HepG2 (cell line): Measurements from ENCODE around the gene SUPT6H. TPM values are rescaled to one million over a fixed set of nuclear protein-coding genes. Genes with fewer than 3 reads are reported as not detected.

Source experiments
- ARNT2 ChIP-seq: sonication (generic); formaldehyde crosslinking; IDR thresholded peaks from 2 replicates; pipeline ENCODE4 v1.8.0; 2022; ENCODE audit warnings: mild to moderate bottlenecking, low read depth, missing genetic modification reagents, moderate library complexity
- CCDC6 ChIP-seq: sonication (generic); formaldehyde crosslinking; IDR thresholded peaks from 2 replicates; pipeline ENCODE4 v1.8.1; 2022; ENCODE audit warnings: mild to moderate bottlenecking, missing genetic modification reagents, moderate library complexity
- DNMT3B ChIP-seq: conservative IDR thresholded peaks from 2 replicates; pipeline ENCODE4 v1.6.1; 2016; ENCODE audit warnings: missing biosample characterization, control low read depth
- HDAC1 ChIP-seq: sonication (generic); formaldehyde crosslinking; IDR thresholded peaks from 2 replicates; pipeline ENCODE4 v1.5.1; 2020; ENCODE audit warnings: mild to moderate bottlenecking, missing genetic modification reagents
- MED1 ChIP-seq: sonication (generic); formaldehyde crosslinking; IDR thresholded peaks from 2 replicates; pipeline ENCODE4 v1.4.0; 2020; ENCODE audit warnings: missing genetic modification reagents
- MEIS1 ChIP-seq: sonication (generic); formaldehyde crosslinking; IDR thresholded peaks from 2 replicates; pipeline ENCODE4 v1.9.0; 2021; ENCODE audit warnings: mild to moderate bottlenecking, missing genetic modification reagents, moderate library complexity, borderline replicate concordance
- MYC ChIP-seq: sonication (generic); formaldehyde crosslinking; IDR thresholded peaks from 2 replicates; pipeline ENCODE4 v1.9.0; 2021; ENCODE audit warnings: missing genetic modification reagents, borderline replicate concordance
- PAX8 ChIP-seq: sonication (generic); formaldehyde crosslinking; IDR thresholded peaks from 2 replicates; pipeline ENCODE4 v1.8.0; 2022; ENCODE audit warnings: mild to moderate bottlenecking, missing genetic modification reagents, borderline replicate concordance
- POLR2G ChIP-seq: fragments of 200-400 bp; formaldehyde crosslinking; IDR thresholded peaks from 2 replicates; pipeline ENCODE4 v1.6.1; 2018; ENCODE audit warnings: mild to moderate bottlenecking, low read depth, low read length, moderate library complexity
- SMAD1 ChIP-seq: sonication (generic); formaldehyde crosslinking; IDR thresholded peaks from 2 replicates; pipeline ENCODE4 v1.4.0; 2020; ENCODE audit warnings: missing genetic modification reagents, low read depth, mild to moderate bottlenecking, borderline replicate concordance
- SNAPC2 ChIP-seq: sonication (generic); formaldehyde crosslinking; IDR thresholded peaks from 2 replicates; pipeline ENCODE4 v1.8.1; 2022; ENCODE audit warnings: mild to moderate bottlenecking, missing genetic modification reagents
- TCF7L2 ChIP-seq: IDR thresholded peaks from 2 replicates; pipeline ENCODE4 v1.6.1; 2011; ENCODE audit warnings: mild to moderate bottlenecking, low read depth, low read length, moderate library complexity
- ZBTB21 ChIP-seq: sonication (generic); formaldehyde crosslinking; IDR thresholded peaks from 2 replicates; pipeline ENCODE4 v1.4.0; 2020; ENCODE audit warnings: missing genetic modification reagents
- ZEB1 ChIP-seq: IDR thresholded peaks from 2 replicates; pipeline ENCODE4 v1.6.1; 2012; ENCODE audit warnings: mild to moderate bottlenecking, low read depth, inconsistent platforms; ENCODE audit not compliant: insufficient replicate concordance
- ZNF441 ChIP-seq: sonication (generic); formaldehyde crosslinking; IDR thresholded peaks from 2 replicates; pipeline ENCODE4 v1.7.0; 2021; ENCODE audit warnings: missing genetic modification reagents, borderline replicate concordance
- ZNF562 ChIP-seq: sonication (generic); formaldehyde crosslinking; IDR thresholded peaks from 2 replicates; pipeline ENCODE4 v1.8.0; 2022; ENCODE audit warnings: missing genetic modification reagents, borderline replicate concordance
- ZNF563 ChIP-seq: sonication (generic); formaldehyde crosslinking; IDR thresholded peaks from 2 replicates; pipeline ENCODE4 v1.8.0; 2022; ENCODE audit warnings: mild to moderate bottlenecking, moderate library complexity, missing genetic modification reagents
- ZNF564 ChIP-seq: sonication (generic); formaldehyde crosslinking; IDR thresholded peaks from 2 replicates; pipeline ENCODE4 v1.8.1; 2023; ENCODE audit warnings: mild to moderate bottlenecking, missing genetic modification reagents
- polyA plus RNA-seq, 8 experiments: library from polyadenylated mRNA; depleted of rRNA in 3 of 8; stranded (reverse) in 7 of 8; unstranded in 1 of 8; fragments of >200 nt; fragmentation: Illumina TruSeq in 4 of 8; extraction: Trizol in 4 of 8; gene quantifications; 2 replicates each; pipeline versions ENCODE4 v1.2.1 to v1.2.3, GENCODE V29; 2011 to 2016; ENCODE audit warnings: low read depth in 4 of 8, missing spikeins in 1 of 8, mixed read lengths in 1 of 8; ENCODE audit not compliant: insufficient read depth in 1 of 8
- total RNA-seq, 5 experiments: library from RNA; depleted of rRNA; stranded (reverse); fragments of >200 nt; fragmentation: Illumina TruSeq; extraction: Trizol; gene quantifications; 2 replicates each; pipeline ENCODE4 v1.2.3, GENCODE V29; 2016; ENCODE audit warnings: low read depth in 1 of 5
- TF ChIP-seq, protein P1 (sequence below): sonication (generic); formaldehyde crosslinking; IDR thresholded peaks from 2 replicates; pipeline ENCODE4 v1.8.1; 2023; ENCODE audit warnings: mild to moderate bottlenecking, missing genetic modification reagents, borderline replicate concordance
- TF ChIP-seq, protein P2 (sequence below): sonication (generic); formaldehyde crosslinking; IDR thresholded peaks from 2 replicates; pipeline ENCODE4 v1.4.0; 2020; ENCODE audit warnings: missing genetic modification reagents
- TF ChIP-seq, protein P3 (sequence below): sonication (generic); formaldehyde crosslinking; IDR thresholded peaks from 2 replicates; pipeline ENCODE4 v1.5.1; 2020; ENCODE audit warnings: missing genetic modification reagents, mild to moderate bottlenecking, borderline replicate concordance
- TF ChIP-seq, protein P4 (sequence below): sonication (generic); formaldehyde crosslinking; conservative IDR thresholded peaks from 2 replicates; pipeline ENCODE4 v1.4.0; 2020; ENCODE audit warnings: mild to moderate bottlenecking, missing genetic modification reagents, moderate library complexity

The SUPT6H gene
- total and polyA plus RNA-seq, 2 of the 13 experiments (the other 11 are each of a cell fraction or from before 2014, with no cell fraction given), result 32.7 to 39.9 TPM

DNA sequence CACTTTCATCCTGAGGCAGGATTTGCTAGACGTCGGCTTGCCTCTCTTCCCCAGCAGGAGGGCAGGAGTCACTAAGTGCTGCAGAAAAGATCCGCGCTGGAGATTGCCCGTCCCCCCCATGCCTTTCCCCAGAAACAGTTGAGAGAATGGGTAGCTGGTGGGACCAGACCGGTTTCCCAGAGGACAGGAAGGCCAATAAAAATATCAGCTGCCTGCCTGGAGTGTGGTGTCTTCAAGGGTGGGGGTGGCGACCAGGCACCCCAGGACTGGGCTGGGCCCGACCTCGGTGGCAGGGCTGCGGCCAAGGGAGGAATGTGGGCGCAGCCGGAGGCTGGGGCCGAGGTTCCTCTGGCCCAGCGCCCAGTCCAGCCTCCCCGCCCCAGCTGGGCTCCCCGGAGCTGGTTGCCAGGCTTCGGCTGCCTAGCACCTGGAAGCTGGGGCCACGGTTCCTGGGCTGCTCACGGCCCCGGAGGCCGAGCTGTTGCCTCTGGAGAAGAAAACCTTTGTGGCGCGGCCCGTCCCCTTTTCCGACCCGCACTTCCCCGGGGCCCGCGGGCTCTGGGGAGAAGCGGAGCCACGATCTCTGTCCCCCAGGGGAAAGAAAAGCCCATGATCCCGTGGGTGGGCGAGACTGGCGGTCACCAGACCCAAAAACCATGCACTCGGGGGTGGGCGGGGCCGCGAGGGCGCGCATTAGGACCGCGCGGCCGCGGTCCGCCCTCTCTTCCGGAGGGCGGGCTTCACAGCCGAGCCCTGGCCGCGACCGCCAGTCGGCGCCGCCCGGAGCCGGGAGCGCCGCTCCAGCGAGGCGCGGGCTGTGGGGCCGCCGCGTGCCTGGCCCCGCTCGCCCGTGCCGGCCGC lies 81.5 kb downstream of the SUPT6H start, which contains the start of gene TRAF4 (continued):
- TF ChIP-seq ZNF562 (CRISPR knock-in tag), result no peak; the same call in 1 of the 2 replicates
- TF ChIP-seq MEIS1, result no peak
- no peak for TF ChIP-seq PAX8
- peak; percentile 59; the same call in 1 of the 2 replicates for TF ChIP-seq ARNT2 (CRISPR knock-in tag)
- TF ChIP-seq ZNF564 (CRISPR knock-in tag), result peak; percentile 19
- TF ChIP-seq MYC, result no peak; the same call in 1 of the 2 replicates
- 0 out of 2 replicates have a peak, but pooled peaks have one; percentile 14 for TF ChIP-seq ZNF563 (CRISPR knock-in tag)
- no peak for TF ChIP-seq SMAD1 (CRISPR knock-in tag)
- TF ChIP-seq CCDC6 (CRISPR knock-in tag), result no peak; the same call in 1 of the 2 replicates
- TF ChIP-seq SNAPC2 (CRISPR knock-in tag), result no peak
- no peak for TF ChIP-seq DNMT3B (CRISPR knock-in tag)
- TF ChIP-seq ZEB1, result no peak
- TF ChIP-seq, protein P1, sequence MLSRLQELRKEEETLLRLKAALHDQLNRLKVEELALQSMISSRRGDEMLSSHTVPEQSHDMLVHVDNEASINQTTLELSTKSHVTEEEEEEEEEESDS (CRISPR knock-in tag), result no peak
- TF ChIP-seq, protein P2, sequence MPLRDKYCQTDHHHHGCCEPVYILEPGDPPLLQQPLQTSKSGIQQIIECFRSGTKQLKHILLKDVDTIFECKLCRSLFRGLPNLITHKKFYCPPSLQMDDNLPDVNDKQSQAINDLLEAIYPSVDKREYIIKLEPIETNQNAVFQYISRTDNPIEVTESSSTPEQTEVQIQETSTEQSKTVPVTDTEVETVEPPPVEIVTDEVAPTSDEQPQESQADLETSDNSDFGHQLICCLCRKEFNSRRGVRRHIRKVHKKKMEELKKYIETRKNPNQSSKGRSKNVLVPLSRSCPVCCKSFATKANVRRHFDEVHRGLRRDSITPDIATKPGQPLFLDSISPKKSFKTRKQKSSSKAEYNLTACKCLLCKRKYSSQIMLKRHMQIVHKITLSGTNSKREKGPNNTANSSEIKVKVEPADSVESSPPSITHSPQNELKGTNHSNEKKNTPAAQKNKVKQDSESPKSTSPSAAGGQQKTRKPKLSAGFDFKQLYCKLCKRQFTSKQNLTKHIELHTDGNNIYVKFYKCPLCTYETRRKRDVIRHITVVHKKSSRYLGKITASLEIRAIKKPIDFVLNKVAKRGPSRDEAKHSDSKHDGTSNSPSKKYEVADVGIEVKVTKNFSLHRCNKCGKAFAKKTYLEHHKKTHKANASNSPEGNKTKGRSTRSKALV (CRISPR knock-in tag), result no peak
- no peak for TF ChIP-seq MED1 (CRISPR knock-in tag)
- TF ChIP-seq, protein P3, sequence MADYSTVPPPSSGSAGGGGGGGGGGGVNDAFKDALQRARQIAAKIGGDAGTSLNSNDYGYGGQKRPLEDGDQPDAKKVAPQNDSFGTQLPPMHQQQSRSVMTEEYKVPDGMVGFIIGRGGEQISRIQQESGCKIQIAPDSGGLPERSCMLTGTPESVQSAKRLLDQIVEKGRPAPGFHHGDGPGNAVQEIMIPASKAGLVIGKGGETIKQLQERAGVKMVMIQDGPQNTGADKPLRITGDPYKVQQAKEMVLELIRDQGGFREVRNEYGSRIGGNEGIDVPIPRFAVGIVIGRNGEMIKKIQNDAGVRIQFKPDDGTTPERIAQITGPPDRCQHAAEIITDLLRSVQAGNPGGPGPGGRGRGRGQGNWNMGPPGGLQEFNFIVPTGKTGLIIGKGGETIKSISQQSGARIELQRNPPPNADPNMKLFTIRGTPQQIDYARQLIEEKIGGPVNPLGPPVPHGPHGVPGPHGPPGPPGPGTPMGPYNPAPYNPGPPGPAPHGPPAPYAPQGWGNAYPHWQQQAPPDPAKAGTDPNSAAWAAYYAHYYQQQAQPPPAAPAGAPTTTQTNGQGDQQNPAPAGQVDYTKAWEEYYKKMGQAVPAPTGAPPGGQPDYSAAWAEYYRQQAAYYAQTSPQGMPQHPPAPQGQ (CRISPR knock-in tag), result no peak
- peak; percentile 63 for TF ChIP-seq POLR2G
- TF ChIP-seq, protein P4, sequence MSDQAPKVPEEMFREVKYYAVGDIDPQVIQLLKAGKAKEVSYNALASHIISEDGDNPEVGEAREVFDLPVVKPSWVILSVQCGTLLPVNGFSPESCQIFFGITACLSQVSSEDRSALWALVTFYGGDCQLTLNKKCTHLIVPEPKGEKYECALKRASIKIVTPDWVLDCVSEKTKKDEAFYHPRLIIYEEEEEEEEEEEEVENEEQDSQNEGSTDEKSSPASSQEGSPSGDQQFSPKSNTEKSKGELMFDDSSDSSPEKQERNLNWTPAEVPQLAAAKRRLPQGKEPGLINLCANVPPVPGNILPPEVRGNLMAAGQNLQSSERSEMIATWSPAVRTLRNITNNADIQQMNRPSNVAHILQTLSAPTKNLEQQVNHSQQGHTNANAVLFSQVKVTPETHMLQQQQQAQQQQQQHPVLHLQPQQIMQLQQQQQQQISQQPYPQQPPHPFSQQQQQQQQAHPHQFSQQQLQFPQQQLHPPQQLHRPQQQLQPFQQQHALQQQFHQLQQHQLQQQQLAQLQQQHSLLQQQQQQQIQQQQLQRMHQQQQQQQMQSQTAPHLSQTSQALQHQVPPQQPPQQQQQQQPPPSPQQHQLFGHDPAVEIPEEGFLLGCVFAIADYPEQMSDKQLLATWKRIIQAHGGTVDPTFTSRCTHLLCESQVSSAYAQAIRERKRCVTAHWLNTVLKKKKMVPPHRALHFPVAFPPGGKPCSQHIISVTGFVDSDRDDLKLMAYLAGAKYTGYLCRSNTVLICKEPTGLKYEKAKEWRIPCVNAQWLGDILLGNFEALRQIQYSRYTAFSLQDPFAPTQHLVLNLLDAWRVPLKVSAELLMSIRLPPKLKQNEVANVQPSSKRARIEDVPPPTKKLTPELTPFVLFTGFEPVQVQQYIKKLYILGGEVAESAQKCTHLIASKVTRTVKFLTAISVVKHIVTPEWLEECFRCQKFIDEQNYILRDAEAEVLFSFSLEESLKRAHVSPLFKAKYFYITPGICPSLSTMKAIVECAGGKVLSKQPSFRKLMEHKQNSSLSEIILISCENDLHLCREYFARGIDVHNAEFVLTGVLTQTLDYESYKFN (CRISPR knock-in tag), result 0 out of 2 replicates have a peak, but pooled peaks have one; percentile 11
- no peak for TF ChIP-seq ZBTB21 (CRISPR knock-in tag)
- 0 out of 2 replicates have a peak, but pooled peaks have one; percentile 38 for TF ChIP-seq ZNF441 (CRISPR knock-in tag)
- TF ChIP-seq HDAC1 (CRISPR knock-in tag), result 0 out of 2 replicates have a peak, but pooled peaks have one; percentile 15
- TF ChIP-seq TCF7L2, result no peak
